OCI-LY1 (cell line): Measurements from ENCODE around the gene RHEX.

Source experiments
- CTCF ChIP-seq: fragments of 200-600 bp; sonication (generic), shearing (Covaris generic); IDR thresholded peaks from 2 replicates; pipeline ENCODE4 v1.5.1; 2017; ENCODE audit warnings: mild to moderate bottlenecking, antibody characterized with exemption, low read length, moderate library complexity, mixed read lengths
- EZH2 ChIP-seq: fragments of 200-600 bp; sonication (generic), shearing (Covaris generic); IDR thresholded peaks from 2 replicates; pipeline ENCODE4 v1.8.0; 2017; ENCODE audit warnings: borderline replicate concordance, mixed run types, mild to moderate bottlenecking, antibody characterized with exemption, low read length, moderate library complexity, mixed read lengths

DNA sequence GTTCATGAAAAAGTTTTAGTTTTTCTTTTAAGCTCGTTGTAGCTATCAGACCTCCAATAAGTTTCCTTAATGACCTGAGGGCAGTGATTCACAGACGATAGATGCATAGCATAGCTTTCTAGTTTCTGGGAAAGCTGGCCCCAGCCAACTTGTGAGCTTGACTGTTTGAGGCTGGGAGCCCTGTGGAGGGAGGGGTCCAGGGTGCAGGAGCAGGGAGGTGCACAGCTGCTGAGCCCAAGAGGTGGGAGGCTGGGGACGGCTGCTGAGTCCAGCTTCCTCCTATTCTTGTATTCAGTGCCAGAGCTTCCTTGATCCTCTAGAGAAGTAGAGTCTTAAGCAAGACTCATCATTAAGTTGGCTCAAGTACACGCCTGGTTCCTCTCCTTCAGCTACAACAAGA, 75.2 kb downstream of the RHEX start:
- TF ChIP-seq CTCF (no peak), EZH2 (no peak)
